PC-3 (cell line): ENCODE measurements around the gene COL25A1.

ENCODE experiments used
- CTCF ChIP-seq: fragments of 300-600 bp; sonication (generic); conservative IDR thresholded peaks from 2 replicates; pipeline ENCODE4 v1.5.1; 2017; ENCODE audit warnings: antibody characterized with exemption, low read depth, mild to moderate bottlenecking, low read length
- EZH2phosphoT487 ChIP-seq: fragments of 300-600 bp; sonication (generic); IDR thresholded peaks from 2 replicates; pipeline ENCODE4 v1.6.1; 2018; ENCODE audit warnings: mild to moderate bottlenecking, antibody characterized with exemption, low read length, borderline replicate concordance

- no peak for TF ChIP-seq CTCF
- TF ChIP-seq EZH2phosphoT487 = no peak
These were observed 398.8 kb downstream of the COL25A1 start for GRCh38 chr4:108903464-108904221.
